ENCODE data around the gene DND1.
"Not testable (repeated sequence)": the region's sequence is repeated elsewhere in the genome, so short reads cannot be mapped to it uniquely, and the experiment has no call there.

DND1 gene

GRCh38 chr5:140673187-140673976, at the start of gene DND1:
Gene DND1 (minus strand): TSS chr5:140673576. CDS start chr5:140673542, 34 bp downstream.
- no peak for TF ChIP-seq CTCF (conservative IDR thresholded peaks at IDR 0.05; ENCODE audit: low read length)
- no peak within 1 kb of the TSS for H3K4me3 ChIP-seq (ENCODE audit: low read length)
- DNase-seq (ENCODE audit: low read depth) = no peak

- not testable (repeated sequence) for DNase-seq (ENCODE audit: low read depth); H3K4me3 ChIP-seq (ENCODE audit: low read length)
Observed at GRCh38 chr5:140721395-140721794, 48.0 kb upstream of the DND1 start.

- not testable (repeated sequence) for H3K4me3 ChIP-seq (ENCODE audit: low read length)
Observed at GRCh38 chr5:140720738-140721137, 47.4 kb upstream of the DND1 start.

GRCh38 chr5:140718266-140718592, 44.9 kb upstream of the DND1 start:
- no peak overlapping the region for H3K4me3 ChIP-seq (ENCODE audit: low read length)
- TF ChIP-seq CTCF (conservative IDR thresholded peaks at IDR 0.05; ENCODE audit: low read length) = no peak

More at GRCh38 chr5:140720738-140721137, 47.4 kb upstream of the DND1 start:
- DNase-seq (ENCODE audit: low read depth) = not testable (repeated sequence)

GRCh38 chr5:140716238-140716637, 42.9 kb upstream of the DND1 start:
- DNase-seq (ENCODE audit: low read depth); H3K4me3 ChIP-seq (ENCODE audit: low read length): not testable (repeated sequence)

More at GRCh38 chr5:140718266-140718592, 44.9 kb upstream of the DND1 start:
- DNase-seq (ENCODE audit: low read depth) = no peak

GRCh38 chr5:140713562-140714094, 40.3 kb upstream of the DND1 start:
- no peak for TF ChIP-seq CTCF (conservative IDR thresholded peaks at IDR 0.05; ENCODE audit: low read length)
- no peak overlapping the region for H3K4me3 ChIP-seq (ENCODE audit: low read length)
- DNase-seq (ENCODE audit: low read depth) = no peak

- H3K4me3 ChIP-seq (ENCODE audit: low read length) = no peak overlapping the region
Observed at GRCh38 chr5:140711794-140712193, 38.4 kb upstream of the DND1 start.

GRCh38 chr5:140710899-140711552, 37.6 kb upstream of the DND1 start:
- TF ChIP-seq CTCF (conservative IDR thresholded peaks at IDR 0.05; ENCODE audit: low read length) = no peak
- peak; percentile 98 for DNase-seq (ENCODE audit: low read depth)
- H3K4me3 ChIP-seq (ENCODE audit: low read length) = peak overlapping the region; percentile 87

More at GRCh38 chr5:140711794-140712193, 38.4 kb upstream of the DND1 start:
- no peak for DNase-seq (ENCODE audit: low read depth)
- no peak for TF ChIP-seq CTCF (conservative IDR thresholded peaks at IDR 0.05; ENCODE audit: low read length)

- not testable (repeated sequence) for DNase-seq (ENCODE audit: low read depth); H3K4me3 ChIP-seq (ENCODE audit: low read length)
Observed at GRCh38 chr5:140708787-140709186, 35.4 kb upstream of the DND1 start.
